ENCODE data around the gene MYO5B. TPM values are rescaled to one million over a fixed set of nuclear protein-coding genes. Genes with fewer than 3 reads are reported as not detected.

Gene MYO5B
- total RNA-seq, 1 donor = under 0.01 TPM

- H3K4me3 ChIP-seq (ENCODE audit: low read depth, low read length) = no peak overlapping the region
- no peak for TF ChIP-seq CTCF (IDR thresholded peaks at IDR 0.05; ENCODE audit: insufficient read depth, low read depth, low read length)
- no peak for DNase-seq (ENCODE audit: low read depth)
Observed at GRCh38 chr18:50076277-50076676, 118.7 kb downstream of the MYO5B start.

GRCh38 chr18:50075772-50076171 is 119.2 kb downstream of the MYO5B start:
- H3K4me3 ChIP-seq (ENCODE audit: low read depth, low read length) = no peak overlapping the region
- TF ChIP-seq CTCF (IDR thresholded peaks at IDR 0.05; ENCODE audit: insufficient read depth, low read depth, low read length) = no peak
- DNase-seq (ENCODE audit: low read depth) = no peak

- no peak for TF ChIP-seq CTCF (IDR thresholded peaks at IDR 0.05; ENCODE audit: insufficient read depth, low read depth, low read length)
- H3K4me3 ChIP-seq (ENCODE audit: low read depth, low read length) = no peak overlapping the region
- no peak for DNase-seq (ENCODE audit: low read depth)
Observed at GRCh38 chr18:50074404-50074803, 120.5 kb downstream of the MYO5B start.

GRCh38 chr18:50073319-50073718 is 121.6 kb downstream of the MYO5B start:
- no peak for DNase-seq (ENCODE audit: low read depth)
- no peak overlapping the region for H3K4me3 ChIP-seq (ENCODE audit: low read depth, low read length)
- no peak for TF ChIP-seq CTCF (IDR thresholded peaks at IDR 0.05; ENCODE audit: insufficient read depth, low read depth, low read length)

GRCh38 chr18:50072146-50072545 is 122.8 kb downstream of the MYO5B start:
- no peak overlapping the region for H3K4me3 ChIP-seq (ENCODE audit: low read depth, low read length)
- no peak for TF ChIP-seq CTCF (IDR thresholded peaks at IDR 0.05; ENCODE audit: insufficient read depth, low read depth, low read length)
- DNase-seq (ENCODE audit: low read depth) = no peak

GRCh38 chr18:50071397-50071796 is 123.5 kb downstream of the MYO5B start:
- no peak overlapping the region for H3K4me3 ChIP-seq (ENCODE audit: low read depth, low read length)
- DNase-seq (ENCODE audit: low read depth) = no peak
- TF ChIP-seq CTCF (IDR thresholded peaks at IDR 0.05; ENCODE audit: insufficient read depth, low read depth, low read length) = no peak

- DNase-seq (ENCODE audit: low read depth) = no peak
- no peak overlapping the region for H3K4me3 ChIP-seq (ENCODE audit: low read depth, low read length)
- no peak for TF ChIP-seq CTCF (IDR thresholded peaks at IDR 0.05; ENCODE audit: insufficient read depth, low read depth, low read length)
Observed at GRCh38 chr18:50069422-50069821, 125.5 kb downstream of the MYO5B start.
